HCEC 1CT (cell line): ENCODE results near the gene STX18.
A peak's percentile ranks its signal among the peaks of the same experiment; 100 is the strongest.

ENCODE experiments used
- DNase-seq: peaks from one replicate; pipeline ENCODE4 v3.0.0-alpha.2; 2017

The STX18 gene

DNA sequence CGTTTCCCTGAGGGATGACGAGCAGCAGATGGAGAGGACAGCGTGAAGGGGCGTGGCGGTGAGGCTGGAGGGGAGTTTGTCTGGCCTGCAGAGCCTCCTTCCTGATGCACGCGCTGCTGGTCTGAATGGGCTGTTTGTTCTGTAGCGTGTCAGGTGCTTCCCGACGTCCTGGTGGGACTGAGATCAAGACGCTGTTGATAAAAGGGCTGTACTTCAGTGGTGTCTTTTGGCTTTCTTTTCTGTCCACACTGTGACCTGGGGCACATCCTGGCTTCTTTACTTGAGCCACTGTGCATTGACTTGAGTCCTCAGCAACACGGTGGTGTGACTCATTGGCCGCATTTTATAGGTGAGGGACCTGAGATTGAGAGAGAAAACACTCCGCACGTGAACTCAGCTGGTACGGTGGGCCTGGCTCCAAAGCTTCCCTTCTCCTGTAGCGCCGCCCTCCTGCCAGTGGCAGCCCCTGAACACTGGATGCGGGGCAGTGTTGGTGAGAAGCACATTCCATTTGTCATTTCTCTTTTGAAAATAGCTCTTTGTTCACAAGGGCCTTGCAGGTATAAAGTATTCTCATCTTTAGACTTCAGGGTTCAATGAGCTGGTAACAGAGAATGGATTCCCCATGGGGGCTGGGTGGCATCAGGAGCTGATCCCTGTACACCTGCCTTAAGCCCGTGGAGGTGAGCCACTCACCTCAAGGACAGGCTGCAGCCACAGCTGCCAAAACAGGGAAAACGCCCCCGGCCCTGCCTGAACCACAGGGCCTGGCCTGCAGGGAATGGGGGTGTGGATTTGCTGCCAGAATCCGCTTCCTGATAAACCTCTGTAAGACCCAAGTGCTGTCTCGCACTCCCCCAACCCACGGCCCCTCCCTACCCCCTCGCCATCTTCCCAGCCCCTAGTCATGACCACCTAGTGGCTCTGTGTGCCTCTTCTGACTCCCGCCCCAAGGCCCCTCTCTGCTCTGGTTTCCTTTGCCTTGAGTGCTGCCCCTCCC, 125.7 kb downstream of the STX18 start:
- no peak for DNase-seq

DNA sequence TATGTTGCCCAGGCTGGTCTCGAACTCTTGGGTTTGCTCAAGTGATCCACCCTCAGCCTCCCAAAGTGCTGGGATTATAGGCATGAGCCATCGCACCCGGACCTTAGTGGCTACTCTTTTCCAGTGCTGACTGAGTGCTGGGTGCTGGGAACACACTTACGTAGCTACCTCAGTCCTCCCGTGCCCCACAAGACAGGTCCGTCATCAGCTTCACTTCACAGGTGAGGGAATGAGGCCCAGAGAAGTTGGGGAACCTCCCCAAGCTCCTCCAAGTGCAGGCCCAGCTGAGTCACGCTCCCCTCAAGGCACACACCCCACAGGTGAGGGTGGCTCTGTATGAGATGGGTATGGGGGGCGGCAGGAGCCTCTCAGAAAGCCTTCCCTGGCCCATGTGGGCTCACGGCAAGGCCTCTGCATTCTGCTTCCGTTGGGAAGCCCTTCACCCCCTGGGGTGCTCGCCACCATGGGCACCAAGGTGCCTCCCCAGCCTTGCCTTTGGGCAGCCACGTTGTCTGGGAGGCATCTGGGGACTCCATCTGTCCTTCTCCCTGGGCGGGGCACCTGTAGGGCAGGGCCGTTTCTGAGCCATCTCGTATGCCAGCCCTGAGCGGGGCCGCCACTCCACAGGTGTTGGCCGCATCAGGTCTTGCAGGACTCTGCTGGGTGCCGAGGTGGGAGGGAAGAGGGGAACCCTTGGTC, 126.6 kb downstream of the STX18 start:
- no peak for DNase-seq

DNA sequence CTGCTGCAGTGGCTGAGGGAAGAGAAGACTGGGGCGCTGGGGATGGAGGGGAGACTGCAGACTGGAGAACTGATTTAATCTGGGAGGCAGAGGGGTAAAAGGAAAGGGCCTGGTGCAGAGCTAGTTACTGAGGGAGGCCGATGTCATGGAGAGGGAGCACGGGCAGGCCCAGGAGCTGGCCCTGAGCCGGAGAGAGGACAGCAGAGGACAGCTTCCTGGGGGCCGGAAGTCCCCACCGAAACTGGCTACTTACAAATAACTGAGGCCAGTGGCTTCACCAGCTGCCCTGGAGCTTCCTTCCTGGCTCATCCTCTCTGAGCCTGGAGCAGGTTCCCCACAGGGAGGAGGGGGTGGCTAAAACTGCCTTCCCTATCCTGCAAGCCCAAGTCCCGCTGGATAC, 128.0 kb downstream of the STX18 start:
- no peak for DNase-seq

DNA sequence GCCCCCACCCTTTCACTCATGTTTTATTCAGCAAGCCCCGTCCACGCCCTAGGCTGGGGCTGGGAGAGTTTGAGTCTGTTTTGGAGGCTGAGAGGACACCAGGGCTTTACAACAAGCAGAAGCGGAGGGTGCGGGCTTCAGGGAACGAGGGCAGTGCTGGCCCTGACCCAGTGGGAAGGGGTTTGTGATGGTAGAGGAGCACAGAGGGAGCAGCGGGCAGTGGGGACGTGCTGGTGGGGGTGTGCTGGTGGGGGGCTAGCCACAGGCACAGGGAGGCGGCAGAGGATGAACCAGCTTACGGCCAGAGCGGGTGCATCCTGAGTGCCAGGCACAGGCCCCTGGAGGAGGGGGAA, 128.5 kb downstream of the STX18 start:
- DNase-seq, result no peak

DNA sequence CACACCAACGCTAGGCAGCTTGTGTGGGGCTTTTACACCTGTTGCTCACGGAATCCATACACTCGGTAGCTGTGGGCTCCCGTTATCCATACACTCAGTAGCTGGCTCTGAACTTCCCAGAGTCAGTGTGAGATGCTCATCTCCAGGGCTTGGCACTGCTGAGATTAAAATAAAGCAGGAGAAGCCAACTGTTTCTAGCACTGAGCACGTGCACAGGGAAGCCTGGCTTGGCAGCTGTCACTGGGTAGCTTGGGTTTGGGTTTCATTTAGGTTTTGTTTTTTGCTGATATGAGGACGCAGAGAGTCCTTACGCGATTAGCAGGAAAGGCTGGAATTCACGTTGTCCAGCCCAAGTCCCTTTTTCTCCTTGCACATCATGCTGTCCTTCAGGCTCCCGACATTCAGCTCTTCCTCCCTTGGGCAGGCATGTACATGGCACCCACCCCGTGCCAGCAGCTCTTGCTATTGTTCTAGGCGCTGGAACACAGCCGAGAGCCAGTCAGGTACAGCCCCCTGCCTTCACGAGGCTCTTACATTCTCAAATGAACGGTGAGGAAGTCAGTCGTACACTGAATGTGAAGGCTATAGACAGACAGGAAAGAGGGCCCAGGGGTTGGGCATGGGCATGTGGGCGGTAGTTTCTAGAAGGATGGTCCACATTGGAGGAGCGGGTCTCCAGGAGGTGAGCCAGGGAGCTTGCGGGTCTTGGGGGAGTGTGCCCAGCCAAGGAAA, 129.0 kb downstream of the STX18 start:
- no peak for DNase-seq

DNA sequence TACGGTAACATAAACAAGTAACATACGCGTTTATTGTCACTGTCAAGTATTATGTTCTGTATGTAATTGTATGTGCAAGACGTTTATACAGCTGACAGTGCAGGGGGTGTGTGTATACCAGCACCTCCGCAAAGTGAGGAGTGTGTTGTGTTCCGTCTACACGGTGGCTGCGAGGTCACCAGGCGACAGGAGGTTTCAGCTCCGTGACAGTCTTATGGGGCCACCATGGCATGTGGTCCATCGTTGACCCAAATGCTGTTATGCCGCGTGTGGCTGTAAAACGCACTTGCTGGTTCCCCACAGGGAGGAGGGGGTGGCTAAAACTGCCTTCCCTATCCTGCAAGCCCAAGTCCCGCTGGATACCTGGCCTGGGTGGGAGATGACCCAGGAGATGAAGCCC, 129.9 kb downstream of the STX18 start:
- no peak for DNase-seq

DNA sequence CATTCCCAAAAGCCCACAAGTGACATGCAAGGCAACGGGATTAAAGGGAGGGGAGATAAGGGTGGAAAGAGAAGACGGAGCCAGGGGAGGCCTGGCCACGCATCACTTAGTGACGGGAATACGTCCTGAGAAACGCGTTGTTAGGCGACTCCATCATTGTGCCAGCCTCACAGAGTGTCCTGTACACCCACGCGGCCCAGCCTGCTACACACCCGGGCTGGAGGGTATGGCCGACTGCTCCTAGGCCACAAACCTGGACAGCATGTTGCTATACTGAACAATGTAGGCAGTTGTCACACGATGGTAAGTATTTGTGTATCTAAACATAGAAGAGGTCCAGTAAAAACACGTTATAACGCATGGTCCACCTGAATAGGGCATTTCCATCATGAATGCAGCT, 131.6 kb downstream of the STX18 start:
- no peak for DNase-seq

DNA sequence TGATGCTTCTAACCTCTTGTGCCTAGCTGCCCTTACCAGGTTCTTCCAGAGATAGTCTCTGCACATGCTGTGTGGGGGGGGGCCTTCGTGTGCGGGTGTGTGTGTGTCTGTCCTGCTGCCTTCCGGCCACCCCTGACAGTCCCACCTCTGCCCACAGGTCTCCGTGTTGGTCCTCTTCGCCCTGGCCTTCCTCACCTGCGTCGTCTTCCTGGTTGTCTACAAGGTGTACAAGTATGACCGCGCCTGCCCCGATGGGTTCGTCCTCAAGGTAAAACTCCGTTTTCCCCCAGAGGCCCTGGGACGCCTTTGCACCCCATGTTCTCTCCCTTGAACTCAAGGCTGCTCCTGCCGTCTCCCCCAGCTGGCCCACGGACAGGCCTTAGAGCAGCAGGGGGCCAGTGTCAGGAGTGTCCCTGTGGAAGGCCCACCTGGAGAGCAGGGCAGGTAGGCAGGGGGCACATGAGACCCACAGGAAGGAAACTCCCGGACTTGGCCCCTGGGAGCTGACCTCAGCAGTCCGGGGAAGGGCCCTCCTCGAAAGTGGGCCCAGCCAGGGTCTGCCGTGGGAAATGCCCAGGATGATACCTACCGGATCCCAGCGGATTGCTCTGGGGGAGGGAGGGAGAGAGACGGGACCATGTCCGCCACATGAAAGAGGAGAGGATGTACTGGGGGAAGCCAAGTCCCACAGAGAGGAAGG, 132.3 kb downstream of the STX18 start:
- no peak for DNase-seq

DNA sequence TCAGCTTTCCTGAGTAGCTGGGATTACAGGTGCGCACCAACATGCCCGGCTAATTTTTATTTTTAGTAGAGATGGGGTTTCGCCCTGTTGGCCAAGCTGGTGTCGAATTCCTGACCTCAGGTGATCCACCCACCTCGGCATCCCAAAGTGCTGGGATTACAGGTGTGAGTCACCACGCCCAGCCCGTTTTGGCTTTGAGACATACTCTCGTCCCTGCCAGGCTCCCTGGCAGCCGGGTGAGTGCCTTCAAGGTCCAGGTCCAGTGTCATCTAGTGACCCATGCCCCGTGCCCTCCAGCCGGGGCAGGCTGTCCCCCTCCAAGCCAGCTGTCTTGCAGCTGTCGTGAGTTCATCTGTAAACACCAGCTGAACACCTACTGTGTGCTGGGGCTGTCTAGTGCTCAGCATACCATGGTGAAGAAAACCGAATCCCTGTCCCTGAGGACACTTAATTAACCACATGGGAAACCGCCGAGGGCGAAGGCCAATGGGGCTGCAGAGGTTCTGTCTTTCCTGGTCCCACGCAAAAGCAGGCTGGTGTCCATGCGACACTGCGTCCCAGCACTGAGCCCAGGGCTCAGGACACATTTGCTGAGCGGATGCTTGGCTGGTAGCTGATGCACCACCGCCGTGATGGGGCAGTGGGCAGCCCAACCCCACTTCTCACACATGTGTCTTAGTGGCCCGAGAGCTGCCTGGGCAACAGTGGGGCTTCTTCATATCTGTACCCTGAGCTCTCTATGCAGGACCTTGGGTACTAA, 133.1 kb downstream of the STX18 start:
- no peak for DNase-seq

DNA sequence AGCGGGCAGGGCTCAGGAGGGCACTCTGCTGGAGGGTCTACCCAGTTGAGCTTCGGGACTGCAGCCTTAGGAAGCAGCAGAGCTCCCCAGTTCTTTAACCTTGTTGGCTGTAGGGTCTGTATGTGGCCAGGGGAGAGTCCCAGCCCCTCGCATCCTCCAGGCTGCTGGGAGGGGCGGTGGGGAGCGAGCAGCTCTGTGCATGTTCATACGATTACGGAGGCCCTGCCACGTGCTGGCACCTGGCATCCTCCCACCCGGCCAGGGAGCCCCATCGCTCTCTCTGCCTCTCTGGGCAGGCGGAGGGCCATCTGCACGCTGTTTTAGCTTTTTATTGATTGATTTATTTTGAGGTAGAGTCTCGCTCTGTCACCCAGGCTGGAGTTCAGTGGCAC, 133.7 kb downstream of the STX18 start:
- DNase-seq, result no peak

DNA sequence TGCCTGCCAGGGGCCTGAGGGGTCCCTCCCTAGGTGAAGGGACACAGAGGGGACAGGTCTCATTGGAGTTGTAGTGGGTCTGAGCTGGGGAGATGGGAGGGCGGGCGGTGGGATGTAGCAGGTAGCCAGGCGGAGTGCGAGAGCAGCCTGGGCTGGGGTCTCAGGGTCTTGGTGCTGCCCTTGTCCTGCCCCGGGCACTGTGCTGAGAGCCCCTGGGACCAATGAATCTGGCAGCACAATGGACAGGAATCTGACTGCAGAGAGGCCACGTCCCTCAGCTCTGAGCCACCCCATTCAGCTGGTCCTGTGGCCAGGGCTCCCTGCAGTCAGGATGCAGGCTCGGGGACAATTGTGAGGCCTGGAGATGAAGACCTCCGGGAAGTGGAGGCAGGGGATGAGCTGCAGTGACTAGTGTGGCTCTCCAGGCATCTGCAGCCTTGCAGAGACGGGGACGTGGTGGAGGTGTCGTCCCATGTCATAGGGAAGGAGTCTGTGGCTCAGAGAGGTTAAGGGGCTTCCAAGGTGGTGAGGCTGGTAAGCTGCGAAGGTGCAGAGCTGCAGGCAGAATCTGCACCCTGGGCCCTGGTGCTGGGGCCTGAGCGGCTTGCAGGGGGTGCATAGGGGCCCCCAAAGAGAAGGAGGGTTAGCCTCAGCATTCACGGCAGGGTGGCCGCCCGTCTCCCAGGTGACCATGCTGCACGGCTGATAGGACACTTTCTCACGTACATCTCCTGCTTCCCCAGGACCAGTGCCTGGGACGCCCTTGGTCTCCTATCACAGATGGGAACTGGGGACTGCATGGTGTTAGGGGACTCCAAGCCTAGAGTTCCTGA, 134.3 kb downstream of the STX18 start:
- DNase-seq, result no peak

DNA sequence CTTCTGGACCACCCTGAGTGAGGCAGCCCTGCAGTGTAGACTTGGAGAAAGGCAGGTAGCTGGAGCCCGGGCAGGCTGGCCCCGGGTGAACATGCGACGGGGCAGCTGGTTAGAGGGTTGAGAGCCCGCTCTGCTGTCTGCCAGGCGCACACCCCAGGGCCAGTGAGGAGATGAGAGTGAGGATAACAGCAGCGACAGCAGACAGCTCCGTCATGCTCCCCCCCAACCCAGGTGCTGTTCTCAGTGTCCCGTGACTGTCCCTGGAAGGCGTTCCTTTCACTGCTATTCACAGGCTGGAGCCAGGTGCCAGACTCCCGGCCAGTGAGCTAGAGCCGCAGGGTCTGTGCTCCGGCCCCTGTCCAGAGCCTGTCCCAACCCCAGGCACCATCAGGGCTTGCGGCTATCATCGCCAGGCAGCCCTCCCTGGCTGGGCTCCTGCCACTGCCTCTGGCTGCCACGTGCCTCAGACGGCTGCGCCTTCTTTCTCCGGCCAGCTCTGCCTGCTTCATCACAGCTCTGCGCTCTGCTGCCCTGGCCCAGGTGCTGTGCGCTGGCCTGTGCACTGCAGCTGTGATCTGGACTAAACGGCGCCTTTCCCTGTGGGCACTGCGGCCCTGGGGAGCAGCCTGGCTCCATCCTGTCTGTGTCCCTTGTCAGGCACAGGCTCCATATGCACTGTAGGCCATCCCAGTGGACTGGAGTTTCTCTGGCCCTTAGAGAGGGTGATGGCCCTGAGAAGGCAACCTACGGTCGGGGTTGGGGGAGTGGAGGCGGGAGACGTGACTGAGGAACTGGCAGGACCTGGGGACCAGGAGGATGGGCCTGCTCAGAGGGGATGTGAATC, 135.2 kb downstream of the STX18 start:
- no peak for DNase-seq

DNA sequence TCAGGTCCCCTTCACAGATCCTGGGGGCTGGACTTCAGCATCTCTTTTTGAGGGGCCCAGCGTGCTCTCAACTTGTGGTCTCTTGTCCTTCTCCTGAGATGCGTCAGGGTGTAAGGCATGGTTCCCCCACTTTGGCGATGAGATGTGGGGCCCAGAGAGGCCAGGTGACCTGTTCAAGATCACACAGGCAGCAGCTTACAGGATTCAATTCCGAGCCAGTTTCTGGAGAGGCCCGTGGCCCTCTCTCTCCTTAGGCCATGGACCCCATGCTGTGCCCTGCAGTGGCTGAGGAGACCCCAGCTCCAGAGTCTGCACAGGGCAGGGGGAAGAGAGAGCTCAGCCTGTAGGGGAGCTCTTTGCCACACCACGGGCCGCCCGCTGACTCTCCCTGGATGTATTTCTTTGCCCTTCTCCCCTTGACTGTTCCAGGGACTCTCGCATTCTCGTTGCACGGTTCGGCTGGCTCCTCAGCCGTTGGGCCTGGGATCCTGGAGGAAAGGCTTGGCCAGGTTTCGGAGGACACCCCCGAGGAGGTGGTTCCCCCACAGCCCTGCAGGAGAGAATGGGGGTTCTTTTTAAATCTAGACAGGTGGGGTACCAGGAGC, 136.4 kb downstream of the STX18 start:
- no peak for DNase-seq

DNA sequence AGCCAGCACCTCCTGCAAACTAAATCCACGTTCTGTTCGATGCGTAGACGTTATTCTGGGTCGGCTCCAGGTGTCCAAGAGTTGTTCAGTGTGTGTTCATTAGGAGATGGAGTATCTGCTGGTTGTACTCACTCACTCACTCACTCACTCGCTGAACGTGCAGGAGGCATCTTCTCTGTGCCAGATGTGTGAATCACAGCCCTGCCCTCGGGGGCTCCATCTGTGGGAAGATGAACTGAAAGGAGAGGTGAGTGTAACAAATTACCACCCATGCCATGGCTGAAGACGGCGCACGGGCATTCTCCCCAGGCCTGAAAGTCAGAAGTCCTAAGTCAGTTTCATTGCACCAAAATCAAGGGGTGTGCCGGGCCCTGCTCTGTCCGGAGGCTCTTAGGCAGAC, 138.9 kb downstream of the STX18 start:
- DNase-seq, result no peak

DNA sequence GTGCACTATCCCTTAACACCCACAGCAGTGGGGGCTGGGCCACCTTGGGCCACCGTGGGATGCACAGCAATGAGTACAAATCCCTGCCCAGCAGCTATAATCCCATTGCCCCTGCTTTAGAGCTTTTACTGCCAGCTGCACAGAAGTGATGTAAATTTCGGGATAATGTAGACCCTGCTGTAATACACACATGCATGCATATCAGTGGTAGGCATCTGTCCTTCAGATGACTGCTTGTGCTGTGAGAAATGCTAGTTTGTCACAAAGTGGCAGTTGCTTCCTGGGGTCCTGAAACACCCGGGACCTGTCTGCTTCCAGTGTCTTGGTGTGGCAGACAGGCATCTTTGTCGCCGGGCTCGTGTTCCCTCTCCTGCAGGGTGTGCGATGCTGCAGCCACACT, 140.8 kb downstream of the STX18 start:
- no peak for DNase-seq

DNA sequence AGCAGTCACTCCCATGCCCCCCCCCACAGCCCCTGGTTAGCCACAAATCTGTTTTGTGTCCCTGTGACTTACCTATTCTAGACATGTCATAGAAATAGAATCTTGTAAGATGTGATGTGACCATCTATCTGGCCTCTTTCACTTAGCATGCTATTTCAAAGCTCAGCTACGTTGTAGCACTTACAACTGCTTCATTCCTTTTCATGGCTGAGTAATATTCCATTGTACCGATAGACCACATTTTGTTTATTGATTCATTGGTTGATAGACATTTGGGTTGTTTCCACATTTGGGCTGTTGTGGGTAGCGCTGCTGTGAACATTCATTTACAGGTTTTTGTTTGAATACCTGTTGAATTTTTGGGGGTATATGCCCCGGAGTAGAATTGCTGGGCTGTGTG, 143.4 kb downstream of the STX18 start:
- no peak for DNase-seq

DNA sequence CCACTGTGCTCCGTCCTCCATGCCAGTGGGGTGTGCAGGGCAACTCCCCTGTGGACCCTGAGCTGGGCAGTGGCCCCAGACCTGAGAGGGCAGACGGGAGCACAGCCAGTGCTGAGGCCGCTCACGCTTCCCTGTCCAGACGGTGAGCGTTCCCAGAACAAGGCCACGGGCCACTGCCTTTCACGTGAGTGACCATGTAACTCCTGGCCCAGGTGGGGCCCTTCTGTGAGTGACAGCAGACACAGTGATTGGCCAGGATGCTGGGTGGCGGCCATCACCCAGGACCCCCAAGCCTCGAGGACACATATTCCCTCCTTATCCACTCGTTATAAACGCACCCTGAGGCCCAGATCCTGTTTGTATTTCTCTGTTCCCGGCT, 144.4 kb downstream of the STX18 start:
- DNase-seq, result no peak

DNA sequence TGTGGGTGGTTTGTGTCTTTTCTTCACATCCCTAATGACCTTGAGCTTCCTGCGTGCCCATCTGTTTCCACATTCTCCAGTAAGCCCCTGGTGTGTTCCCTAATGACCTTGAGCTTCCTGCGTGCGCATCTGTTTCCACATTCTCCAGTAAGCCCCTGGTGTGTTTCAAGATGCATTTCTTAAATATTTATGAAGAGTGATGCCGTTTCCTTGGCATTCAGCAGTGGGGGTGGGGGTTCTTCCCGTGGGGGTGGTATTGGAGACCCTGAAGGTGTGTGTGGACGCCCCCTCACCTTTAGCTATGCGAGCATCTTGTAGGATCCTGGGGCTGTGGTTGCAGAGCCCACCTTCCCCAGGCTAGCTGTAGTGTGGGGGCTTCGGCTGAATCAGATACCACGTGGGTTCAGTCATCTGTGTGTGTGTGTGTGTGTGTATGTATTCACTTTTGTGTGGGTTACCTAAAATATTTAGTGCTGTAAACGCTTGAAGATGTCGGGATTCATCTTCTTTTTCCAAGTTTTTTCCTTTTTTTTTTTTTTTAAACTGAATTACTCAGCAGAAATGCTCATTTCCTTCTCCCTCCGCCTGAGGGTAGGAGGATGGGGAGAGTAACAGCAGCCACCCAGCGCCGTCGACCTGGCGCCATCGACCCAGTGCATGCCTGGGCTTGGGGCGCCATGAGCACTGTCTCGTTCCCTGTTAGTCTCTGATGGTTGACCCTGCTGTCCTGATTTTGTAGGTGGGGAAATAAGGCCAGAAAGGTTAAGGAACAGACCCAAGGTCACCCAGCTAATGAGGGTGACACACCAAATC, 145.0 kb downstream of the STX18 start:
- DNase-seq, result peak; percentile 8
